ENCODE data around the gene FBXL5.

The FBXL5 gene, protein sequence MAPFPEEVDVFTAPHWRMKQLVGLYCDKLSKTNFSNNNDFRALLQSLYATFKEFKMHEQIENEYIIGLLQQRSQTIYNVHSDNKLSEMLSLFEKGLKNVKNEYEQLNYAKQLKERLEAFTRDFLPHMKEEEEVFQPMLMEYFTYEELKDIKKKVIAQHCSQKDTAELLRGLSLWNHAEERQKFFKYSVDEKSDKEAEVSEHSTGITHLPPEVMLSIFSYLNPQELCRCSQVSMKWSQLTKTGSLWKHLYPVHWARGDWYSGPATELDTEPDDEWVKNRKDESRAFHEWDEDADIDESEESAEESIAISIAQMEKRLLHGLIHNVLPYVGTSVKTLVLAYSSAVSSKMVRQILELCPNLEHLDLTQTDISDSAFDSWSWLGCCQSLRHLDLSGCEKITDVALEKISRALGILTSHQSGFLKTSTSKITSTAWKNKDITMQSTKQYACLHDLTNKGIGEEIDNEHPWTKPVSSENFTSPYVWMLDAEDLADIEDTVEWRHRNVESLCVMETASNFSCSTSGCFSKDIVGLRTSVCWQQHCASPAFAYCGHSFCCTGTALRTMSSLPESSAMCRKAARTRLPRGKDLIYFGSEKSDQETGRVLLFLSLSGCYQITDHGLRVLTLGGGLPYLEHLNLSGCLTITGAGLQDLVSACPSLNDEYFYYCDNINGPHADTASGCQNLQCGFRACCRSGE

GRCh38 chr4:15655223-15656037, at the start of gene FBXL5:
FBXL5 (minus strand) TSS chr4:15655357; CDS start chr4:15655287, 70 bp downstream.
- DNase-seq (ENCODE audit: low spot score) = peak; percentile 99

GRCh38 chr4:15704129-15704528, 49.0 kb upstream of the FBXL5 start:
- DNase-seq (ENCODE audit: low spot score) = no peak

DNA sequence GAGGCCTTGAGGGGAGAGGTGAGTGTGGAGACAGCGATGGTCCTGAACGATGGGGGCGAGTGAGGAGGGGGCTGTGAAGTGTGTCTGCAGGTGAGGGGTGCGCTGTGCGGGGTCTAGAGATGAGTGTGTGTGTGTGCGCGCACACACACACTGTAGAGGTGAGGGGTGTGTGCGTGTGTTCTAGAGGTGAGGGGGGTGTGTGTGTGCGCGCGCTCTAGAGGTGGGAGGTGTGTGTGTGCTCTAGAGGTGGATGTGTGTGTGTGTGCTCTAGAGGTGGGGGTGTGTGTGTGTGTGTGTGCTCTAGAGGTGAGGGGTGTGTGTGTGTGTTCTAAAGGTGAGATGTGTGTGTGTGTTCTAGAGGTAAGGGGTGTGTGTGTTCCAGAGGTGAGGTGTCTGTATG, 48.3 kb upstream of the FBXL5 start:
- no peak for DNase-seq (ENCODE audit: low spot score)

GRCh38 chr4:15702941-15703403, 47.8 kb upstream of the FBXL5 start, which contains the start of gene BST1:
BST1 (plus strand) TSS chr4:15703065; CDS start chr4:15703145, 80 bp downstream.
- peak; percentile 72 for DNase-seq (ENCODE audit: low spot score)

DNA sequence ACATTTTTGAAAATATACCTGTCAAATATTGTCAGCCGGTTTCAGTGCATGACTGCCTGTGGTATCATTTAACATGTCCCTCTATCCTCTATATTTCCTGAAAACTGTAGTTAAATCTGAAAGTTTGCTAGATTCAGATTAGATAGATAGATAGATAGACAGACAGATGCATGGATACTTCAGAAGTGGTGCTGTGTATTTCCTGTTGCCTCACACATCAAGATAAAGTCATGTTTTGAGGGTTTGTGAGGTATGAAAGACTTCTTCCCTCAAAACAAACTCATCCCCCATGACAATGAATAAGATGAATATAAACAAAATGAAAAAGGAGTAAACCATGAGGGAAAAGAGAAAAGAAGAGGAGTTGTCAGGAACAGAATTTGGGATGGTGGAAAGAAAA, 41.7 kb upstream of the FBXL5 start:
- DNase-seq (ENCODE audit: low spot score) = no peak

DNA sequence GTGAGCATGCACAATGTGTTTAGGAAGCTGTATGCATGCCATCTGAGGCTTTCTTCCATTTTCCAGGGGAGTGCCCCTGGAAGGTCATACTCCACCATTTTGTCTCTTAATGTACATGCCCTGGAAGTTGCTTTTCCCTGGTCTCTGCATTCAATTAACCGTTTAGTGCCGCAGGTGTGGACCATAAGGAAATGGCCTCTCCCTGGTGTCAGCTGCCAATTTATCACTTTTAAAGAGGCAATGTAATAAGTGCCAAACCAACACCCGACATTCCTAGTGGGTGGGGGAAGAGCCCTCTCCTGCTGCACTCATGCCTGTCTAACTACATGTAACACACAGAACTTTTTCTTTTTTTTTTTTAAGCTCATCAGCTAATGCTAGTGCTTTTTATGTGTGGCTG, 40.6 kb upstream of the FBXL5 start:
- DNase-seq (ENCODE audit: low spot score) = no peak

GRCh38 chr4:15695240-15695699, 40.1 kb upstream of the FBXL5 start:
- peak; percentile 78 for DNase-seq (ENCODE audit: low spot score)

DNA sequence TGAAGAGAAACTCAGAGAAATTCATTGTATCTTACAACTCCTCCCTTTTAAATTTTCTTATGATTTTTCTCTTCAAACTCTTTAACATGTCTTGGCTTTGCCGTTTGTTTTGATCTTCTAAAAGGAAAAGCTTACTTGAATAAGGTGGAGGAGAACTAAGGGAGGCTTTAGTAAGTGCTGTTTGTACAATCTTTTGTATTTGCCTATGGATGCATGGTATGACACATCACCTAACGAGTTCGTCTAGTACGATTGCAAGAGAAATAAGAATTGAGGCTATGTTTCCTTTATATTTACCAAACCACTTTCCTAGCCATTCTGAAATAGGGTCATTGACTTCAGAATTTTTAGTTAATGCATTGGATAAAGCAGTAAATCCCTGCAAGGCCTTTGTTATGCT, 39.3 kb upstream of the FBXL5 start:
- DNase-seq (ENCODE audit: low spot score) = no peak

DNA sequence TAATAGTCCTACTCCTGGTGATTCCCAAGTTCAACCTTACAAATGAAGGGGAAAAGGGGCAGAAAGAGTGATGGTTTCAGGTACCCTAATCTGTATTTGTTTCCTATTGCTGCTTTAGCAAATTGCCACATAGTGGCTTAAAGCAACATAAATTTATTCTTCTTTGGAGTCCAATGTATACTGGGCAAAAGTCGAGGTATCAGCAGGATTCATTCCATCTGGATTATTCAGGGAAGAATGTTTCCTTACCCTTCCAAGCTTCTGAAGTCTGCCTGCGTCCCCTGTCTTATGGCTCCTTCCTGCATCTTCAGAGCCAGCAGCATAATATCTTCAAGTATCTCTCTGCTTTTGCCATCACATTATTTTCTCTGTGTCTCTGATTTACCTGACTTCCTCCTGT, 37.4 kb upstream of the FBXL5 start:
- DNase-seq (ENCODE audit: low spot score) = no peak

DNA sequence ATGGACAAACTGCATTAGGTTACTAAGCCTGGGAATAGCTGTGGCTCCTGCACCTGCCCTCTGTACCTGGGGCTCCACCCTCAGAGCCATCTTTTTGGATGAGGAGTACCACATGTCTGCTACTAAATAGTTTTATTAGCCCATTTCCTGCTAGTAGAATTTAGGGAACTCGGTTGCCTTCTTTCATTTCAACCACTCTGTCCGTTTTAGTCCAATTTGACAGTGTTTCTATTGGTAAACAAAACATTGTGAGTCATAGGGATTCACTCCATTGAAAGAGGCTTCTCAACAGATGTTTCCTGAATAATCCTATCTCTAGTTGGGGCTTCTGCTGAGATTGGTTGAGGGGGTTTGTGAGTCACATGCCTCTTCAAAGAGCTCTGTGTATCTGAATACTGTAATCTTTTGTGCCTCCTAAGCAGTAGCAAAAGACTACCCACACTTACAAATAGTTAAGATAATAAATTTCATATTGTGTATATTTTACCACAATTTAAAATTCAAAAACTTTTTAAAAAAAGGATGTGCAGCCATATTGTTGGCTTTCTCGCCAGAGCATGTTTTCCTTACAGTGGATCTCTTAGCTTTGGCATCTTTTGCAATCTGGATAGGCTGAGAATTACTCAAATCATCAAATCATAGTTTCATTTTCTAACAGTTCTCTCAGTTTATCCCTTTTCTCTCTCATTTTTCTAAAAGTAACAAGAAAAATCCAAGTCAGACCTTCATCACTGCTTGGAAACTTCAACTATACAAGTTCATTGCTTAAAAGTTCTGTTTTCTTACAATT, 36.4 kb upstream of the FBXL5 start:
- peak; percentile 20 for DNase-seq (ENCODE audit: low spot score)

GRCh38 chr4:15690020-15690809, 35.1 kb upstream of the FBXL5 start:
- DNase-seq (ENCODE audit: low spot score) = peak; percentile 67

DNA sequence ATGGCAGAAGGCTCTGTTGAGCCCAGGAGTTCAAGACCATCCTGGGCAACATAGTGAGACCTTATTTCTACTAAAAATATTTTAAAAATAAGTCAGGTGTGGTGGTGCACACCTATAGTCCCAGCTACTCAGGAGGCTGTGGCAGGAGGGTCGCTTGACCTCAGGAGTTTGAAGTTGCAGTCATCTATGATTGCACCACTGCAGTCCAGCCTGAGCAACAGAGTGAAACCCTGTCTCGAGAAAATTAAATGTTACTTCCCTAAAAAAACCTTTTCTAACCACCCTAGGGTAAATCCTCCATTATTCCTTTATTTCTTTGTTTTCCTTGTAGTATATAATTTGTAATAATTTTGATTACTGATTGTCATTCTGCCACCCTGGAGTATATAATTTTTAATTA, 34.4 kb upstream of the FBXL5 start:
- no peak for DNase-seq (ENCODE audit: low spot score)

DNA sequence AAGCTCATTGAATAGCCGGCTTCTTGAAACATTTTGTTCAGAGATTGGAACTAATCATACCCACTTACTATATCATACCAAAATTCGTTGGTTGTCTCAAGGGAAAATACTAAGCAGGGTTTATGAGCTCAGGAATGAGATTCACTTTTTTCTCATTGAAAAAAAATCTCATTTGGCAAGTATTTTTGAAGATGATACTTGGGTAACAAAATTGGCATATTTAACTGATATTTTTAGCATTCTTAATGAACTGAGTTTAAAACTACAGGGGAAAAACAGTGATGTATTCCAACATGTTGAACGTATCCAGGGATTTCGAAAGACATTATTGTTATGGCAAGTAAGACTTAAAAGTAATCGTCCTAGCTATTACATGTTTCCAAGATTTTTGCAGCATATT, 32.9 kb upstream of the FBXL5 start:
- DNase-seq (ENCODE audit: low spot score) = no peak

DNA sequence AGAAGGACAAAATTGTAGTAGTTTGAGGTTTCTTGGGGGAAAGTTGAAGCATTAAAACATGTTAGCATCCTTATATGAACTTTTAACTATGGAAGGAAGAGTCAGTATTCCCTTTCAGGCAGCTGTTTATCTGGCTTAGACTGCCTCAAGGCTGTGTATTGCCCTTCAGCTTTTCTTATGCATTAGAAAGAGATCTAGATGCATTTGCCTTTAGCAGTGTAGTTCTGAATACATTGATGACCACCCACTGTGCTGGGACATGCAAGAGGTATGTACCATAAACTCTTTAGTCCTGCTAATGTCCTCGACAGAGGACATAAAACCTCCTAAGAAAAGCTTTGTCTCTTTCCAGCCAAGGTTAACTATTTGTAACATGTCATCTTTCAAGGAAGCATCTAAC, 29.3 kb upstream of the FBXL5 start:
- DNase-seq (ENCODE audit: low spot score) = no peak

DNA sequence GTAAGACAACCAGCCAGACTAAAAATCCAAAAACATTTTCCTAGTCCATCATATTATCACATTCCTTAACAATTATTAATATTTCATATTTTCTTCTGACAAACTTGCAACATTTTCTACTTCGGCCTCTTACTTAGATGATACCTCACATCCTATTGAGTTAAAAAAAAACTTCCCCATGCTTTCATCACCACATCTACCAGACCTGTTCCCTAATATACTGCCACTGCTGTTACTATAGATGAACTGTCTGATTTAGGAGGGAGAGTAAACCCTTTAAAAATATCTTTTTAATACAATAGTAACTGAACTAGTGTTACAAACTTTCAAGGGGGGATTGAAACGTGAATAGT, 28.0 kb upstream of the FBXL5 start:
- no peak for DNase-seq (ENCODE audit: low spot score)

DNA sequence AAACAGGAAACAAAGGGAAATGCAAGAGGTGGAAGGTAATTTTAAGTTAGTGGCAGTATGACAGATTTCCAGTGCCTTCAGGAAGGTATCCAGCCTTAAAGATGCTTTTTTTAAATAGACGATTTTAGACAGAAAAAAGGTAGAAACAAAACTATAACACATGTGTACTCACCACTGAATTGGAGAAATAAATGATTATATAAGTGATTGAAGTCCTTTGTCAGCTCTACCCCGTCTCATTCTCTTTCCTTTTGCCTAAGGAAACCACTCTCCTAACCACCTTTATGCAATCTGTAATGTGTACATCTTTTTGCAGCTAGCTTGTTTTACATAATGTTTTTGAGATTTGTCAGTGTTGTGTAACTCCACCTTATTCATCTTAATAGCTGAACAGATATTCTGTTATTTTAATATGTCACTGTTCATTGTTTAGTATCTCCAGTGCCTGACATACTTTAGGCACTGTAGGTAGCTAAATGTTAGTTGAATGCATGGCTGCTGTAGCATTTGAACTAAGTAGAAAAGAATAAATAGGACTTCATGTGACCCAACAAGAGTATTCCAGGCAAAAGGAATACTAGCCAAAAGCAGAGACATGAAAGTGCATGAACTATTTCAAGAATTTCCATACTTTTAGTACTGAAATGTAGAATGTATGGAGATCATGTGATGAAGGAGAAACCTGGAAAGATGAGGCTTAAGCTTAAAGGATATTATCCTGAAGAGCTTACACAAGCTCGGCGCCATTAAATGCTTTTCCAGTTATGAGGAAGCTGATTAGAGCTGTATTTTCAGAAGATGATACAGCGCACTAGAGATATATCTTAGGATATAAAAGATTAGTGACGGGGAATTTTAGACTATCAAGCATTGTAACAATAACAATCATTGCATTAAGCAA, 27.3 kb upstream of the FBXL5 start:
- DNase-seq (ENCODE audit: low spot score) = no peak

DNA sequence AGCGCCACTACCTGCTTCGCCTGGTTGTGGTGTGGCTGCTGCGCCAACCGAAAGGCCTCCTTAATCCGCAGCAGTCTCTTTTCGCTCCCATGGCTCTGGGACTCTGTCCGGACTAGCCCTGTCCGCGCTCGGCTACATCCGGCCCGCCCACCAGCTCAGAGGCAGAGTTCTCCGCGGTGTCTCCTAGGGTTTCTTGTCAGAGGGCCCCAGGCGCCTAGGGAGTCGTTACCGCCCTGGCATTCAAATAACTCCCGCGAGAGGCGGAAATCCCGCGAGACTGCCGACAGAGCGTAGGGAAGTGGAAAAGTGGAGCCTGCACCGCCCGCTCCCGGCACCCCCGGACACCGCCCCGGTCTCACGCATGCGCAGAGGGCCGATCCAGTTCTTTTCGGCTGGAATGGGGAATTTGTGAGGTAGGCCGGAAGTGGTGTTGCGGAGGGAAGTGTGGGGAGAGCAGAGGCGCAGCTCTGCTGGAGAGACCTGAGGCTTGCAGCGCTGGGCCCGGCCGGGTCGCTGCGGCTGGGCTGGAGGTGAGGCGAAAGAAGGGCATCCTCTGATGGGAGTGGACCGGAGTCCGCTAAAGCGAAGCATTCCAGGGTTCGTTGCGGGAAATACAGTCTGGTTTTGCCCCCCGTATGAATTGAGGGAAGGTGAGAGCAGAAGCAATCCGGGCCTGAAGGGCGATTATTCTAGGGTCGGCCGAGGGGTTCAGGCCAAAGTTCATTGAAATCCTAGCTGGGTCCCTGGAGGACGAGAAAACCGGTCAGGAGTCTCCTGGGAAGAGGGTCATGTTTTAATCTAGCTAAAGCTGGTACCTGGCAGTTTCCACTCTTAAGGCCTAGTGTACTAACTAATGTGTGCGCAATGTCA, 26.4 kb upstream of the FBXL5 start, which contains the start of gene FAM200B:
Gene FAM200B, plus strand, starts transcription at position 456 of the 870 bp plus-strand sequence. CDS start 5,151 bp downstream, outside the sequence.
- DNase-seq (ENCODE audit: low spot score) = peak; percentile 100

DNA sequence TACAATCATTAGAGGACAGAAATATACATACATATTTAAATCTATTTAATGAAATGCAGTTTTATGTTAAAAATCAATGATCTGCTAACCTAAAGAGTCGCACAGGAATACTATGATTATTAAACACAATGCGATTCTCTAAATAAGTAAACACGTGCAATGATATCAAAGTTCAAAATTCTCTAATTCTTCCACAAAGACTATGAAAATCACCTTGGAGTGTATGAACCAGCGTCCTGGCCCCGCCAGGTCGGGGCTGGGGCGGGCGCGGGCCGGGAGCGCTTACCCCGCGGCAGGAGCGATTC, 25.9 kb upstream of the FBXL5 start:
- no peak for DNase-seq (ENCODE audit: low spot score)

DNA sequence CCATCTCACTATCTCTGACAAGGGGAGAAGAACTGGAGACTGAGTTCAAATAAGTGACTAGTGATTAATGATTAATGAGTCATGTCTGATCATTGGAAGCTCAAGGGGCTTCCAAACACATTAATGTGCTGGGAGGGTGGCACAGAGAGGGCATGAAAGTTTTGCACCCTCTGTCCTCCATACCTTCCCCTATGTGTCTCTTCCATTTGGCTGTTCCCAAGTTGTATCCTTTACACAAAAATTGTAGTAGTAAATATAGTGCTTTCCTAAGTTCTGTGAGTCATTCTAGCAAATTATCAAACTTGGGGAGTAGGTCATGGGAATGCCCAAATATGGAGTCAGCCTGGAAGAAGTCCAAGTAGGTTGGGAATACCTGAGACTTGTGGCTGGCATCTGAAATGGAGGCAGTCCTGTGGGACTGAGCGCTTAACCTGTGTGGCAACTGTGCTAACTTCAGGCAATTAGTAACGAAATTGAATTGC, 22.4 kb upstream of the FBXL5 start:
- no peak for DNase-seq (ENCODE audit: low spot score)
